H9 (cell line): ENCODE data around the gene SP3. TPM values are rescaled to one million over a fixed set of nuclear protein-coding genes. Genes with fewer than 3 reads are reported as not detected.

Experiments used
- DNase-seq: peaks from one replicate; pipeline ENCODE4 v3.0.0-alpha.2; 2017
- H2AFZ ChIP-seq: one replicate; pipeline ENCODE4 v1.6.1; 2013; ENCODE audit warnings: mild to moderate bottlenecking, low read length, control low read depth, moderate library complexity
- H2AK5ac ChIP-seq: 2 replicates; pipeline ENCODE4 v1.6.1; 2013; ENCODE audit warnings: low read length, control low read depth, mixed read lengths; ENCODE audit not compliant: insufficient read length
- H2BK120ac ChIP-seq: one replicate; pipeline ENCODE4 v1.6.1; 2013; ENCODE audit warnings: low read depth, mild to moderate bottlenecking, low read length, control low read depth, inconsistent platforms; ENCODE audit not compliant: poor library complexity, severe bottlenecking
- H2BK12ac ChIP-seq: 2 replicates; pipeline ENCODE4 v1.6.1; 2013; ENCODE audit warnings: low read length, control low read depth, mixed read lengths, low read depth; ENCODE audit not compliant: insufficient read length
- H2BK15ac ChIP-seq: 2 replicates; pipeline ENCODE4 v1.6.1; 2013; ENCODE audit warnings: low read depth, low read length, control low read depth
- H2BK20ac ChIP-seq: one replicate; pipeline ENCODE4 v1.6.1; 2013; ENCODE audit warnings: low read depth, mild to moderate bottlenecking, low read length, control low read depth, inconsistent platforms; ENCODE audit not compliant: poor library complexity, severe bottlenecking
- H2BK5ac ChIP-seq: 2 replicates; pipeline ENCODE4 v1.6.1; 2013; ENCODE audit warnings: low read length, control low read depth, mixed read lengths; ENCODE audit not compliant: insufficient read length
- H3K14ac ChIP-seq: 2 replicates; pipeline ENCODE4 v1.6.1; 2013; ENCODE audit warnings: low read length, control low read depth; ENCODE audit not compliant: insufficient read depth
- H3K18ac ChIP-seq: 2 replicates; pipeline ENCODE4 v1.6.1; 2013; ENCODE audit warnings: low read depth, mild to moderate bottlenecking, mixed read lengths, low read length, control low read depth; ENCODE audit not compliant: insufficient read length
- H3K23ac ChIP-seq: 2 replicates; pipeline ENCODE4 v1.6.1; 2013; ENCODE audit warnings: low read length, control low read depth, mixed read lengths, low read depth; ENCODE audit not compliant: insufficient read length
- H3K23me2 ChIP-seq: 2 replicates; pipeline ENCODE4 v1.6.1; 2013; ENCODE audit warnings: low read depth, mild to moderate bottlenecking, mixed read lengths, low read length, control low read depth; ENCODE audit not compliant: insufficient read length, poor library complexity, severe bottlenecking
- H3K27ac ChIP-seq: 2 replicates; pipeline ENCODE4 v1.5.1; 2013; ENCODE audit warnings: low read length, control low read depth, mixed read lengths, low read depth; ENCODE audit not compliant: insufficient read length
- H3K27me3 ChIP-seq: 2 replicates; pipeline ENCODE4 v1.6.1; 2013; ENCODE audit warnings: low read length, control low read depth, inconsistent platforms; ENCODE audit not compliant: insufficient read depth
- H3K4ac ChIP-seq: 2 replicates; pipeline ENCODE4 v1.6.1; 2013; ENCODE audit warnings: low read depth, mild to moderate bottlenecking, control low read depth, inconsistent platforms, low read length, moderate library complexity
- H3K4me1 ChIP-seq: 2 replicates; pipeline ENCODE4 v1.6.1; 2013; ENCODE audit warnings: low read length, control low read depth, inconsistent platforms; ENCODE audit not compliant: insufficient read depth
- H3K4me2 ChIP-seq: 2 replicates; pipeline ENCODE4 v1.6.1; 2013; ENCODE audit warnings: low read length, control low read depth, mixed read lengths; ENCODE audit not compliant: insufficient read length, insufficient read depth
- H3K56ac ChIP-seq: 2 replicates; pipeline ENCODE4 v1.6.1; 2013; ENCODE audit warnings: low read depth, mild to moderate bottlenecking, mixed read lengths, low read length, control low read depth; ENCODE audit not compliant: insufficient read length
- H3K79me1 ChIP-seq: 2 replicates; pipeline ENCODE4 v1.6.1; 2013; ENCODE audit warnings: low read depth, mild to moderate bottlenecking, moderate library complexity, low read length, control low read depth, inconsistent platforms; ENCODE audit not compliant: insufficient read depth, poor library complexity, severe bottlenecking
- H3K79me2 ChIP-seq: 2 replicates; pipeline ENCODE4 v1.6.1; 2013; ENCODE audit warnings: low read length, control low read depth, inconsistent platforms; ENCODE audit not compliant: insufficient read depth
- H3K9ac ChIP-seq: 2 replicates; pipeline ENCODE4 v1.6.1; 2013; ENCODE audit warnings: low read length, control low read depth, mixed read lengths; ENCODE audit not compliant: insufficient read length; ENCODE audit errors: extremely low read depth
- H3K9me3 ChIP-seq: one replicate; pipeline ENCODE4 v1.6.1; 2013; ENCODE audit warnings: low read depth, low read length, inconsistent platforms; ENCODE audit not compliant: control insufficient read depth
- H3T11ph ChIP-seq: one replicate; pipeline ENCODE4 v1.6.1; 2013; ENCODE audit warnings: mild to moderate bottlenecking, low read length, control low read depth, inconsistent platforms
- H4K20me1 ChIP-seq: one replicate; pipeline ENCODE4 v1.6.1; 2013; ENCODE audit not compliant: control insufficient read depth, insufficient read length, insufficient read depth
- H4K5ac ChIP-seq: 2 replicates; pipeline ENCODE4 v1.6.1; 2013; ENCODE audit warnings: low read depth, mild to moderate bottlenecking, mixed read lengths, low read length, control low read depth; ENCODE audit not compliant: insufficient read length
- H4K8ac ChIP-seq: replicated peaks from 2 replicates; pipeline ENCODE4 v1.6.1; 2013; ENCODE audit warnings: low read length, control low read depth, mixed read lengths, low read depth; ENCODE audit not compliant: insufficient read length
- H4K91ac ChIP-seq: 2 replicates; pipeline ENCODE4 v1.6.1; 2013; ENCODE audit warnings: low read depth, mild to moderate bottlenecking, moderate library complexity, mixed read lengths, low read length, control low read depth; ENCODE audit not compliant: insufficient read length
- H3K27ac Mint-ChIP-seq, 3 experiments: 2 replicates in 2 of 3; 3 replicates in 1 of 3; pipeline ENCODE4 v1.8.0; 2020 to 2021; ENCODE audit warnings: mixed read lengths in 3 of 3, mild to moderate bottlenecking in 1 of 3, moderate library complexity in 1 of 3
- H3K27me3 Mint-ChIP-seq: 2 replicates; pipeline ENCODE4 v1.8.0; 2021; ENCODE audit warnings: low read depth, mild to moderate bottlenecking, moderate library complexity, mixed read lengths
- H3K36me3 Mint-ChIP-seq, 3 experiments: 2 replicates in 2 of 3; 3 replicates in 1 of 3; pipeline ENCODE4 v1.8.0; 2020 to 2021; ENCODE audit warnings: low read depth in 3 of 3, mixed read lengths in 3 of 3; ENCODE audit not compliant: insufficient read depth in 1 of 3
- H3K4me1 Mint-ChIP-seq, 2 experiments: 2 replicates each; pipeline ENCODE4 v1.8.0; 2020; ENCODE audit warnings: mixed read lengths in 2 of 2
- H3K4me3 Mint-ChIP-seq, 2 experiments: 2 replicates in 1 of 2; 3 replicates in 1 of 2; pipeline ENCODE4 v1.8.0; 2020 to 2021; ENCODE audit warnings: mild to moderate bottlenecking in 2 of 2, mixed read lengths in 2 of 2, moderate library complexity in 1 of 2
- H3K9me3 Mint-ChIP-seq, 2 experiments: 2 replicates in 1 of 2; 3 replicates in 1 of 2; pipeline ENCODE4 v1.8.0; 2020; ENCODE audit warnings: mild to moderate bottlenecking in 2 of 2, mixed read lengths in 2 of 2, moderate library complexity in 1 of 2
- WGBS: extraction: QIAGEN DNeasy Blood & Tissue Kit; methylation state at CpG from one replicate; pipeline ENCODE4 v1.1.7; 2013; ENCODE audit warnings: missing lambda C conversion rate, low lambda C conversion rate, mixed read lengths; ENCODE audit not compliant: insufficient read length; ENCODE audit errors: extremely low coverage; 5-methylcytosine and 5-hydroxymethylcytosine counted together
- total RNA-seq: library from RNA; stranded (reverse); gene quantifications from 2 replicates; pipeline ENCODE4 v1.2.1, GENCODE V29; 2021
- TF ChIP-seq, protein P1 (sequence below): fragments of 200-600 bp; sonication (generic); conservative IDR thresholded peaks from 3 replicates; pipeline ENCODE4 v1.8.0; 2021; ENCODE audit warnings: antibody characterized with exemption, mild to moderate bottlenecking

SP3 gene
- total RNA-seq, 1 experiment from 2014 or later, result 86.3 TPM

GRCh38 chr2:173989884-173990215 lies 24.7 kb upstream of the SP3 start:
- Histone ChIP-seq H3K4me2 (no peak overlapping the region), H2BK120ac (no peak overlapping the region), H3K56ac (no peak overlapping the region), H3K9ac (no peak overlapping the region), H3K23me2 (no peaks in the 10 kb centered on the region), H2BK5ac (no peak overlapping the region), H4K5ac (no peak overlapping the region), H4K8ac (no peak overlapping the region), H2BK12ac (no peak overlapping the region), H3K4me1 (no peaks in the 10 kb centered on the region), H2AK5ac (no peak overlapping the region), H3K23ac (no peak overlapping the region), H3K79me1 (no peaks in the 10 kb centered on the region), H3K27ac (no peak overlapping the region), H4K20me1 (no peaks in the 10 kb centered on the region), H3K18ac (no peak overlapping the region), H2BK20ac (no peak overlapping the region), H3K9me3 (no peaks in the 10 kb centered on the region), H2BK15ac (no peak overlapping the region), H3K27me3 (no peaks in the 10 kb centered on the region), H4K91ac (no peak overlapping the region), H3K4ac (no peak overlapping the region), H3K14ac (no peak overlapping the region), H3T11ph (no peak overlapping the region), H2AFZ (no peak overlapping the region), H3K79me2 (no peaks in the 10 kb centered on the region)
- Mint-ChIP-seq H3K4me1 (peaks cover 0 to 3% of the 10 kb centered on the region in 2 experiments; a peak in 1 of 4 replicates), H3K27ac (peak overlapping the region in 1 of 3 experiments; percentile 9; a peak in 1 of 7 replicates), H3K36me3 (no peaks in the 10 kb centered on the region), H3K27me3 (peaks cover 4% of the 10 kb centered on the region), H3K4me3 (no peak overlapping the region), H3K9me3 (no peaks in the 10 kb centered on the region)
- no CpG with 5 or more reads among the region's 1 CpG for WGBS
- no peak for DNase-seq
- TF ChIP-seq, protein P1, sequence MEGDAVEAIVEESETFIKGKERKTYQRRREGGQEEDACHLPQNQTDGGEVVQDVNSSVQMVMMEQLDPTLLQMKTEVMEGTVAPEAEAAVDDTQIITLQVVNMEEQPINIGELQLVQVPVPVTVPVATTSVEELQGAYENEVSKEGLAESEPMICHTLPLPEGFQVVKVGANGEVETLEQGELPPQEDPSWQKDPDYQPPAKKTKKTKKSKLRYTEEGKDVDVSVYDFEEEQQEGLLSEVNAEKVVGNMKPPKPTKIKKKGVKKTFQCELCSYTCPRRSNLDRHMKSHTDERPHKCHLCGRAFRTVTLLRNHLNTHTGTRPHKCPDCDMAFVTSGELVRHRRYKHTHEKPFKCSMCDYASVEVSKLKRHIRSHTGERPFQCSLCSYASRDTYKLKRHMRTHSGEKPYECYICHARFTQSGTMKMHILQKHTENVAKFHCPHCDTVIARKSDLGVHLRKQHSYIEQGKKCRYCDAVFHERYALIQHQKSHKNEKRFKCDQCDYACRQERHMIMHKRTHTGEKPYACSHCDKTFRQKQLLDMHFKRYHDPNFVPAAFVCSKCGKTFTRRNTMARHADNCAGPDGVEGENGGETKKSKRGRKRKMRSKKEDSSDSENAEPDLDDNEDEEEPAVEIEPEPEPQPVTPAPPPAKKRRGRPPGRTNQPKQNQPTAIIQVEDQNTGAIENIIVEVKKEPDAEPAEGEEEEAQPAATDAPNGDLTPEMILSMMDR, result no peak
